MM.1S (cell line): ENCODE measurements around the gene RBM28.

Source experiments
- DNase-seq: peaks from one replicate; pipeline ENCODE4 v3.0.0-alpha.2; 2015
- H2AFZ ChIP-seq: fragments of 300-600 bp; sonication (generic); 2 replicates; pipeline ENCODE4 v1.6.0; 2016; ENCODE audit warnings: antibody characterized with exemption, low read length
- H3F3A ChIP-seq: fragments of 300-600 bp; sonication (generic); 2 replicates; pipeline ENCODE4 v1.6.1; 2016; ENCODE audit warnings: mild to moderate bottlenecking, antibody characterized with exemption, low read length, moderate library complexity, mixed read lengths; ENCODE audit not compliant: insufficient read depth
- H3K27ac ChIP-seq: fragments of 300-600 bp; sonication (generic); 2 replicates; pipeline ENCODE4 v1.5.1; 2016; ENCODE audit warnings: mild to moderate bottlenecking, low read length
- H3K27me3 ChIP-seq: fragments of 300-600 bp; sonication (generic); replicated peaks from 2 replicates; pipeline ENCODE4 v1.6.0; 2016; ENCODE audit warnings: low read length; ENCODE audit not compliant: insufficient read depth
- H3K36me3 ChIP-seq: fragments of 300-600 bp; sonication (generic); replicated peaks from 2 replicates; pipeline ENCODE4 v1.6.1; 2016; ENCODE audit warnings: mild to moderate bottlenecking, low read length, mixed read lengths; ENCODE audit not compliant: insufficient read depth
- H3K4me1 ChIP-seq: fragments of 300-600 bp; sonication (generic); 2 replicates; pipeline ENCODE4 v1.6.1; 2016; ENCODE audit warnings: low read length, mixed read lengths
- H3K4me2 ChIP-seq: fragments of 300-600 bp; sonication (generic); 2 replicates; pipeline ENCODE4 v1.6.0; 2016; ENCODE audit warnings: low read depth, low read length
- H3K4me3 ChIP-seq: fragments of 300-600 bp; sonication (generic); 2 replicates; pipeline ENCODE4 v1.5.1; 2016; ENCODE audit warnings: low read length, mixed read lengths
- H3K79me2 ChIP-seq: fragments of 300-600 bp; sonication (generic); 2 replicates; pipeline ENCODE4 v1.6.1; 2016; ENCODE audit warnings: mixed run types, low read length, mixed read lengths
- H3K9ac ChIP-seq: fragments of 300-600 bp; sonication (generic); 2 replicates; pipeline ENCODE4 v1.6.1; 2016; ENCODE audit warnings: low read length, mixed read lengths
- H3K9me2 ChIP-seq: fragments of 300-600 bp; sonication (generic); replicated peaks from 2 replicates; pipeline ENCODE4 v1.6.1; 2016; ENCODE audit warnings: mild to moderate bottlenecking, low read length, mixed read lengths; ENCODE audit not compliant: insufficient read depth
- H3K9me3 ChIP-seq: fragments of 300-600 bp; sonication (generic); replicated peaks from 2 replicates; pipeline ENCODE4 v1.6.1; 2016; ENCODE audit warnings: mild to moderate bottlenecking, low read length, mixed read lengths; ENCODE audit not compliant: insufficient read depth
- H4K20me1 ChIP-seq: fragments of 300-600 bp; sonication (generic); 2 replicates; pipeline ENCODE4 v1.6.1; 2016; ENCODE audit warnings: mild to moderate bottlenecking, low read length, moderate library complexity, mixed read lengths; ENCODE audit not compliant: insufficient read depth
- CTCF ChIP-seq: fragments of 300-600 bp; sonication (generic); IDR thresholded peaks from 2 replicates; pipeline ENCODE4 v1.5.1; 2016; ENCODE audit warnings: antibody characterized with exemption, low read length, mixed read lengths
- EZH2 ChIP-seq: fragments of 300-600 bp; sonication (generic); optimal IDR thresholded peaks from 2 replicates; pipeline ENCODE3; 2017; ENCODE audit warnings: low read depth, mild to moderate bottlenecking, antibody characterized with exemption, low read length, mixed read lengths
- EZH2phosphoT487 ChIP-seq: fragments of 300-600 bp; sonication (generic); IDR thresholded peaks from 2 replicates; pipeline ENCODE4 v1.6.1; 2018; ENCODE audit warnings: antibody characterized with exemption, low read length

RBM28 gene

GRCh38 chr7:128366986-128367385 is 23.3 kb upstream of the RBM28 start:
- H2AFZ ChIP-seq: no peak overlapping the region
- no peak for TF ChIP-seq EZH2
- TF ChIP-seq EZH2phosphoT487: no peak
- TF ChIP-seq CTCF: no peak
- no peaks in the 10 kb centered on the region for H3K9me3 ChIP-seq
- H3K4me2 ChIP-seq: no peak overlapping the region
- no peak overlapping the region for H3K9ac ChIP-seq
- no peak overlapping the region for H3K27ac ChIP-seq
- H3F3A ChIP-seq: no peaks in the 10 kb centered on the region
- H3K4me3 ChIP-seq: no peak overlapping the region
- no peak for DNase-seq
- no peaks in the 10 kb centered on the region for H3K9me2 ChIP-seq
- H3K36me3 ChIP-seq: no peaks in the 10 kb centered on the region
- peaks cover 46% of the 10 kb centered on the region for H3K27me3 ChIP-seq
- no peaks in the 10 kb centered on the region for H3K4me1 ChIP-seq
- no peaks in the 10 kb centered on the region for H4K20me1 ChIP-seq
- H3K79me2 ChIP-seq: no peaks in the 10 kb centered on the region

- Histone ChIP-seq H3K27me3 (peaks cover 50% of the 10 kb centered on the region), H3K27ac (no peak overlapping the region)
These were observed 22.6 kb upstream of the RBM28 start for GRCh38 chr7:128366300-128366699.

GRCh38 chr7:128365432-128365831 is 21.7 kb upstream of the RBM28 start:
- no peak for DNase-seq
- Histone ChIP-seq H3F3A (no peaks in the 10 kb centered on the region), H3K4me3 (no peak overlapping the region), H3K9ac (no peak overlapping the region), H3K36me3 (no peaks in the 10 kb centered on the region), H3K9me3 (no peaks in the 10 kb centered on the region), H3K27me3 (peaks cover 58% of the 10 kb centered on the region), H3K4me1 (no peaks in the 10 kb centered on the region; the same call in 1 of the 2 replicates), H3K4me2 (no peak overlapping the region), H3K27ac (no peak overlapping the region), H3K79me2 (no peaks in the 10 kb centered on the region), H2AFZ (no peak overlapping the region), H4K20me1 (no peaks in the 10 kb centered on the region), H3K9me2 (no peaks in the 10 kb centered on the region)
- TF ChIP-seq EZH2phosphoT487 (no peak), EZH2 (no peak), CTCF (no peak)

More at GRCh38 chr7:128366300-128366699, 22.6 kb upstream of the RBM28 start:
- no peaks in the 10 kb centered on the region for H3F3A ChIP-seq
- no peaks in the 10 kb centered on the region for H3K36me3 ChIP-seq
- no peak for TF ChIP-seq CTCF
- no peak for TF ChIP-seq EZH2phosphoT487
- TF ChIP-seq EZH2: no peak
- no peak overlapping the region for H3K4me3 ChIP-seq
- H3K4me2 ChIP-seq: no peak overlapping the region
- H3K9ac ChIP-seq: no peak overlapping the region
- H3K9me3 ChIP-seq: no peaks in the 10 kb centered on the region
- H3K79me2 ChIP-seq: no peaks in the 10 kb centered on the region
- H4K20me1 ChIP-seq: no peaks in the 10 kb centered on the region
- H3K9me2 ChIP-seq: no peaks in the 10 kb centered on the region
- H3K4me1 ChIP-seq: no peaks in the 10 kb centered on the region
- H2AFZ ChIP-seq: no peak overlapping the region
- DNase-seq: no peak
